ENCODE data around the gene CCNY.

Gene CCNY

DNA sequence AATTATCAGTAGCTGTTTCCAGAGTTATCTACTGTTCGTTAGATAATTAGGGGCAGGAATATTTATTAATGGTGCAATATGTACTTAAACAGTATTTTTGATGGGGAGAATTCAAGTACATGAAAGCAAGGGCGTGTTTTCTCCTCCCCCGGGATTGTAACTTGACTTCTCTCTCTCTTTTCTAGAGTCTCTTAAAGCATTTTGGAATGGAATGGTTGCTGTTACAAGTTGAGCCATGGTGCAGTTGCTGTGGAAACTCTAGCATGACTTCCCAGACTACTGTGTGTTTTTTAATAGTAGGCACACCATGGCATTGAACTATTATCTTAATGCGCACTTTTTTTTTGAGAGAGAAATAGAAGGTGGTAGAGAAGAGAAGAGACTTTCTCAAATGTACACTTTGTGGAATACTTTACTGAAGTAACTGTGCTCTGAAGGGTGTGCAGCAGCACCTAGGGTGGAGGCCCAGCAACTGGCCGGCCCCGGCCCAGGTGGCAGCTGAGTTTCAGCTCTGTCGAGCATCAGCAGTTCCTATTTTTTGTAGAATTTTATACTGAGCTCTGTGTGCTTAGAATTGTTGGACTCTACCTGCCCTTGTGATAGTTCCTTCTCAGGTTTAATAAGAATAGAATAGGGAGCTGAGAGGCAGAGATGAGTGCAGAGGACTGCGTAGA, 64.4 kb downstream of the CCNY start:
- TF ChIP-seq REST (IDR thresholded peaks at IDR 0.05; ENCODE audit: low read depth) (no peak), RAD21 (IDR thresholded peaks at IDR 0.05; ENCODE audit: low read depth) (no peak), USF1 (IDR thresholded peaks at IDR 0.05) (no peak), EGR1 (IDR thresholded peaks at IDR 0.05) (no peak), TEAD4 (IDR thresholded peaks at IDR 0.05) (no peak), CEBPB (IDR thresholded peaks at IDR 0.05) (no peak), YY1 (IDR thresholded peaks at IDR 0.05; ENCODE audit: low read depth) (no peak), ZBTB7A (IDR thresholded peaks at IDR 0.05; ENCODE audit: low read depth) (no peak)

DNA sequence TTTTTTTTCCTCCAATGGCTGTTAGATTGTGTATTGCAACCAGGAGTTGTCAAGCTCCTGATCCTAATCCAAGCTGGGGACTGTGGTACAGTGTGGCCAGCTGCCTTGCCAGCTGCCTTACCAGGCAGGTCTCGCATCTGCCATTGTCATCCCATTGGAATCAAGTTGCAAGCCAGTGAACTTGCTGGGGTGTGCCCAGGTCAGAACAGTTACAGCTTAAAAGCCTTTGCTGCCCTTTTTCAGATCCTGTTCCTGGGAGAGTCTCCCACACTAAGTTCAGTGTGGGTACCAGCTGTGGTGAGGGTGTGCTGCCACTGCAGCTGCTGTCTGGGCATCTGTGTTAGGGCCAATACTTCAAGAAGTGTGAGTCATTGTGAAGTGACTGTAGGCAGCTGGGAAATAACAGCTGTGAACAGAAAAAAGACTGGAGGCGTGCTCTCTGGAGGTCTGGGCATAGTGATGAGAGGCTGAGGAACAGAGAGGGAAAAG, 72.8 kb downstream of the CCNY start:
- TF ChIP-seq YY1 (IDR thresholded peaks at IDR 0.05; ENCODE audit: low read depth) = no peak
- no peak for TF ChIP-seq EGR1 (IDR thresholded peaks at IDR 0.05)
- TF ChIP-seq CEBPB (IDR thresholded peaks at IDR 0.05) = no peak
- no peak for TF ChIP-seq NFIC (IDR thresholded peaks at IDR 0.05)
- TF ChIP-seq ZBTB7A (IDR thresholded peaks at IDR 0.05; ENCODE audit: low read depth) = no peak
- no peak for TF ChIP-seq TEAD4 (IDR thresholded peaks at IDR 0.05)
- TF ChIP-seq TCF12 (IDR thresholded peaks at IDR 0.05; ENCODE audit: low read depth) = no peak
- no peak for TF ChIP-seq CREB1 (IDR thresholded peaks at IDR 0.05; ENCODE audit: low read depth)
- no peak for TF ChIP-seq FOXM1 (IDR thresholded peaks at IDR 0.05; ENCODE audit: borderline replicate concordance, low read depth)
- no peak for TF ChIP-seq TAF1 (IDR thresholded peaks at IDR 0.05; ENCODE audit: low read depth)
- TF ChIP-seq, protein P1, sequence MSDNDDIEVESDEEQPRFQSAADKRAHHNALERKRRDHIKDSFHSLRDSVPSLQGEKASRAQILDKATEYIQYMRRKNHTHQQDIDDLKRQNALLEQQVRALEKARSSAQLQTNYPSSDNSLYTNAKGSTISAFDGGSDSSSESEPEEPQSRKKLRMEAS (IDR thresholded peaks at IDR 0.05) = no peak
- TF ChIP-seq EP300 (IDR thresholded peaks at IDR 0.05; ENCODE audit: borderline replicate concordance) = no peak

GRCh38 chr10:35409808-35410207, 73.5 kb downstream of the CCNY start:
- TF ChIP-seq EGR1 (IDR thresholded peaks at IDR 0.05) = no peak

DNA sequence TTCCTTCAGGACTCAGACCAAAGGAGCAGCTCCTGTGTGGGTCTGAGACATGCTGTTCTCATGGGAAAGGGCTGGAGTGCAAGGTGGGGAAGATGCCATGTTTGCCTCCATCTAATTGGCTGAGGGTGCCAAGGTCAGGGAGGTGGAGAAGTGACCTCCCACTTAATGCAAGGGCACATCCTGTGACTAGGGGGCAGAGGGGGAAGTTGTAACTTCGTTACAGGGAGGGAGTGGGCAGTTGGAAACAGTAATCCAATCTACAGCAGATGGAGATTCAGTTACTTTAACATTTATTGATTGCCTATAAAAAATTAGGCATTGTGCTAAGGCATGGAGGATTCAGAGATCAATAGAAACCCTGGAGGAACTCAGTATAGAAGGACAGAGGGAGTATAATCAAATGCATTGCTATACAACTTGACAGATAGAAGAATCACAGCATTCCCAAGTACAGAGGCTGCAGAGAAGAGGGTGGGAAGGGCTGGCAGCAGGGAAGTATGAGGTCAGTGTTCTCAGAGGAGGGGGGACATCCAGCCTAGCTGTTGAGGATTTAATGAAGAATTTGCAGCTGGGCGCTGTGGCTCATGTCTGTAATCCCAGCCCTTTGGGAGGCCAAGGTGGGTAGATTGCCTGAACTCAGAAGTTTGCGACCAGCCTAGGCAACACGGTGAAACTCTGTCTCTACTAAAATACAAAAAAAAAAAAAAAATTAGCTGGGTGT, 75.9 kb downstream of the CCNY start:
- TF ChIP-seq EP300 (IDR thresholded peaks at IDR 0.05; ENCODE audit: borderline replicate concordance) (no peak), USF1 (IDR thresholded peaks at IDR 0.05) (no peak), EGR1 (IDR thresholded peaks at IDR 0.05) (no peak), FOXM1 (IDR thresholded peaks at IDR 0.05; ENCODE audit: borderline replicate concordance, low read depth) (no peak), CEBPB (IDR thresholded peaks at IDR 0.05) (no peak), CREB1 (IDR thresholded peaks at IDR 0.05; ENCODE audit: low read depth) (no peak), REST (IDR thresholded peaks at IDR 0.05; ENCODE audit: low read depth) (no peak), NFIC (IDR thresholded peaks at IDR 0.05) (no peak), TEAD4 (IDR thresholded peaks at IDR 0.05) (no peak)

DNA sequence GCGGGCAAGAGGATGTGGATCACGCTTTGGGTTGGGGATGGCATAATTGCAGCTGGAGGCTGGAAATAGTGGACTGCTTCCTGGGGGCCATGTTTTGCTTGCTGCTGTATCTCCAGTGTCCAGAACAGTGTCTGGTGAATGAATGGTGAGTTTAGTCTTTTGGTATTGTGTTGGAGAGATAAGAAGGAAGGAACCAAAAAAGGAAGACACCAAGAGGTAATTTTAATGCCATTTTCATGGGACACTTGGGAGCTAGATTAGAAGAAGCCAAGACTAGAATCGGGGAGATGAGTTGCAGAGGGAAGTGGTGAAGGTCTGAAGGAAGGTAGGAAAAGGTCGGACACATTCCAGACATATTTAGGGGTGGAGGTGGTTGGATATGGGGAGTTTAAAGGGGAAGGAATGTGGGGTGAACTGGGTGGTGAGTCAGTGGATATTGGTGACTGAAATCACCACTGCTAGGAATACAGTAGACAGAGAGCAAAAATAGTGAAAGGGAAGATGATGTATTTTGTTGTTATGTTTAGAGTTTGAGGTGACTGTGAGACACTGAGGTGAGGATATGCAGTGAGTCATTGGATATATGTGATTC, 76.7 kb downstream of the CCNY start:
- TF ChIP-seq CREB1 (IDR thresholded peaks at IDR 0.05; ENCODE audit: low read depth) (no peak), EGR1 (IDR thresholded peaks at IDR 0.05) (no peak), TEAD4 (IDR thresholded peaks at IDR 0.05) (peak; percentile 66)

- no peak for TF ChIP-seq EGR1 (IDR thresholded peaks at IDR 0.05)
- no peak for TF ChIP-seq YY1 (IDR thresholded peaks at IDR 0.05; ENCODE audit: low read depth)
Observed at GRCh38 chr10:35413985-35414861, 77.9 kb downstream of the CCNY start.

Data from Ishikawa (cell line).